ENCODE results near the gene RBBP8. TPM values are rescaled to one million over a fixed set of nuclear protein-coding genes. Genes with fewer than 3 reads are reported as not detected.

Gene RBBP8
- total RNA-seq, 1 donor from 2014 or later: 19.3 TPM

GRCh38 chr18:23056315-23056714 lies 123.2 kb downstream of the RBBP8 start:
- DNase-seq (ENCODE audit: extremely low spot score, unreplicated experiment): no peak
- Mint-ChIP-seq H3K4me1 (ENCODE audit: unreplicated experiment) (peaks cover 32% of the 10 kb centered on the region), H3K27ac (ENCODE audit: unreplicated experiment) (no peak overlapping the region), H3K36me3 (ENCODE audit: unreplicated experiment) (no peaks in the 10 kb centered on the region), H3K27me3 (ENCODE audit: unreplicated experiment) (no peaks in the 10 kb centered on the region), H3K9me3 (ENCODE audit: unreplicated experiment) (no peaks in the 10 kb centered on the region), H3K4me3 (ENCODE audit: unreplicated experiment) (no peak overlapping the region)
- TF ChIP-seq, protein P1, sequence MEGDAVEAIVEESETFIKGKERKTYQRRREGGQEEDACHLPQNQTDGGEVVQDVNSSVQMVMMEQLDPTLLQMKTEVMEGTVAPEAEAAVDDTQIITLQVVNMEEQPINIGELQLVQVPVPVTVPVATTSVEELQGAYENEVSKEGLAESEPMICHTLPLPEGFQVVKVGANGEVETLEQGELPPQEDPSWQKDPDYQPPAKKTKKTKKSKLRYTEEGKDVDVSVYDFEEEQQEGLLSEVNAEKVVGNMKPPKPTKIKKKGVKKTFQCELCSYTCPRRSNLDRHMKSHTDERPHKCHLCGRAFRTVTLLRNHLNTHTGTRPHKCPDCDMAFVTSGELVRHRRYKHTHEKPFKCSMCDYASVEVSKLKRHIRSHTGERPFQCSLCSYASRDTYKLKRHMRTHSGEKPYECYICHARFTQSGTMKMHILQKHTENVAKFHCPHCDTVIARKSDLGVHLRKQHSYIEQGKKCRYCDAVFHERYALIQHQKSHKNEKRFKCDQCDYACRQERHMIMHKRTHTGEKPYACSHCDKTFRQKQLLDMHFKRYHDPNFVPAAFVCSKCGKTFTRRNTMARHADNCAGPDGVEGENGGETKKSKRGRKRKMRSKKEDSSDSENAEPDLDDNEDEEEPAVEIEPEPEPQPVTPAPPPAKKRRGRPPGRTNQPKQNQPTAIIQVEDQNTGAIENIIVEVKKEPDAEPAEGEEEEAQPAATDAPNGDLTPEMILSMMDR (IDR thresholded peaks at IDR 0.05): no peak

DNA sequence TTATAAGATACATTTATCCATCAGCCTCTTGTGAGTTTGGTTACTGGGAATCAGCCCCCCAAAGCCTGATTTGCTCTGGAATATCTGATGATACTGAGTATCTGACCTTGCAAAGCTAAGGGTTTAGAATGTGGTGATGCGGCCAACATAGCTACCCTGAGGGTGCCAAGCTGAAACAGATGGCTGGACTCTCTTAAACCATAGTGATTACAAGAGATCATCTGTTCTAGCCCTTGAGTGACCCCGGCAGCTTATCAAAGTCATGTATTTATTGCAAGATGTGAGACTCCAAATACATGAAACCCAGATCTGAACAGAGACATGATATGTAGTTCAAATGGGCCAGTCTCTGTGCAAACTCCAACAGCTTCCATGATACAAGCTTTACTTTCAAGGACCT lies 124.0 kb downstream of the RBBP8 start:
- TF ChIP-seq, protein P1 (IDR thresholded peaks at IDR 0.05): no peak
- no peaks in the 10 kb centered on the region for H3K27me3 Mint-ChIP-seq (ENCODE audit: unreplicated experiment)
- DNase-seq (ENCODE audit: extremely low spot score, unreplicated experiment): no peak
- peaks cover 3% of the 10 kb centered on the region for H3K9me3 Mint-ChIP-seq (ENCODE audit: unreplicated experiment)
- H3K27ac Mint-ChIP-seq (ENCODE audit: unreplicated experiment): no peak overlapping the region
- no peak overlapping the region for H3K4me3 Mint-ChIP-seq (ENCODE audit: unreplicated experiment)
- no peaks in the 10 kb centered on the region for H3K36me3 Mint-ChIP-seq (ENCODE audit: unreplicated experiment)
- peaks cover 32% of the 10 kb centered on the region for H3K4me1 Mint-ChIP-seq (ENCODE audit: unreplicated experiment)

DNA sequence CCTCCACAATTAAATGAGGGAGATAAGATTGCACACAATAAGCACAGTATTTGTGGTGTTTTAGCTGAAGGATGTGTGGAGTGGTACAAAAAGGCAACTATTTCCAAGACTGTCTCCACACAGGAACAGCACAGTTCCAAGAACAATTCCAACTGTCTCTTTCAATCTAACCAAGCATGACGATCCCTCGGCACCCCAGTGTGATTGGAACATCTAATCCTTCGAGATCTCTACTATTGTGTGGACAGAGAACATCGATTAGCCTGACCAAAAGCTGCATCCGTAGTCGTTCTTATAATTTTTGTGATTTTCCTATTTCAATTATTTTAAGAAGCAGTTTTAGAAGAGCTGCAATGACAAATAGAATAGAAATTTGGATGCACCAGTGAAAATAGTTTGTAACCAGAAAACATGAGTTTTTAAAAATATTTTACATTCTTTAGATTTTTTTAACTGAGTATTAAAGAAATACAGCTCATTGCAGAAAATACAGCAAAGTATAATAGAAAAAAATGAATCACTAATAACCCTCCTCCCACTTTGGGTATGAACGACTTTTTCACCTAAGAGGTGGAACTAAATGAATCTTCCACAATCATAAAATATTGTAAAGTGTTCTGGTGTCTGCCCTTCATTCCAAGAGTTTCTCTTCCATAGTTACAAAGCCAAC lies 125.8 kb downstream of the RBBP8 start:
- Mint-ChIP-seq H3K27me3 (ENCODE audit: unreplicated experiment) (no peaks in the 10 kb centered on the region), H3K36me3 (ENCODE audit: unreplicated experiment) (peaks cover 4% of the 10 kb centered on the region), H3K9me3 (ENCODE audit: unreplicated experiment) (peaks cover 10% of the 10 kb centered on the region), H3K4me1 (ENCODE audit: unreplicated experiment) (peaks cover 39% of the 10 kb centered on the region), H3K27ac (ENCODE audit: unreplicated experiment) (peak overlapping the region; percentile 47), H3K4me3 (ENCODE audit: unreplicated experiment) (no peak overlapping the region)
- no peak for DNase-seq (ENCODE audit: extremely low spot score, unreplicated experiment)
- TF ChIP-seq, protein P1 (IDR thresholded peaks at IDR 0.05): no peak

- no peak overlapping the region for H3K27ac Mint-ChIP-seq (ENCODE audit: unreplicated experiment)
These were observed 126.7 kb downstream of the RBBP8 start for GRCh38 chr18:23059541-23060465.

More at GRCh38 chr18:23059541-23060465, 126.7 kb downstream of the RBBP8 start:
- peaks cover 10% of the 10 kb centered on the region for H3K9me3 Mint-ChIP-seq (ENCODE audit: unreplicated experiment)
- no peak overlapping the region for H3K4me3 Mint-ChIP-seq (ENCODE audit: unreplicated experiment)
- H3K27me3 Mint-ChIP-seq (ENCODE audit: unreplicated experiment): no peaks in the 10 kb centered on the region
- no peak for DNase-seq (ENCODE audit: extremely low spot score, unreplicated experiment)
- H3K4me1 Mint-ChIP-seq (ENCODE audit: unreplicated experiment): peaks cover 35% of the 10 kb centered on the region
- H3K36me3 Mint-ChIP-seq (ENCODE audit: unreplicated experiment): peaks cover 4% of the 10 kb centered on the region
- TF ChIP-seq, protein P1 (IDR thresholded peaks at IDR 0.05): no peak

Data from osteocyte (in vitro differentiated cells).